ENCODE results near the gene OR6B1. TPM values are rescaled to one million over a fixed set of nuclear protein-coding genes. Genes with fewer than 3 reads are reported as not detected.
"Not testable (repeated sequence)": the region's sequence is repeated elsewhere in the genome, so short reads cannot be mapped to it uniquely, and the experiment has no call there.

OR6B1 gene
- polyA plus RNA-seq, 1 experiment: not detected

DNA sequence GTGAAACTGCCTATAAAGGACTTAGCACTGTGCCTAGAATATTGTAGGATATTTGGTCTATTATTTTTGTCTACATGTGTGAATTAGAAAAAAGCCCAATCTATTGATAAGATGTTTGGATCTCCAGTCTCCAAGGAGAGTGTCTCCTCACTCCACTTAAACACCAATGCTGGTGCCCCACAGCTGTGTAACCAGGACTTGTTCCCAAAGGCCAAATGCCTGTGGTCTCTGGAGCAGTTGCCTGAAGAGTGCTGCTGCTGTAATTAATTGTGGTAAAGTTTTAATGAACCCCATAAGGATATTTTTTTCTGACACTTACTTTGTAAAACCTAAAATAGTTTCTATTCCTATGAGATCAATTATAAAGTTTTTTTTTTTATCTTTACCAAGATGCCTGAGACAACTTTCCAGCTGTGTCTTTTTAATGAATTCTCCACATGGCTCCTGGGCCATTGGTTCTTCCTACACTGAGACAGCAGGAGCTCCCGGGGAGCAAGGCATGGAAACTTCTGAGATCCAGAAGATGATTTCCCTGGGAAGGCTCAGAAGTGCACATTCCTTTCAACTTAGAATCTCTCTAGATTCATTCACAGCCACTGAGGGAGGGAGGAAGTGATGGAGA, 37.4 kb downstream of the OR6B1 start:
- no peak for DNase-seq (ENCODE audit: low read depth)
- POLR2A ChIA-PET: no interaction called here
- no peaks in the 10 kb centered on the region for H3K36me3 ChIP-seq (ENCODE audit: control insufficient read depth, insufficient read depth, low read length)
- no peak overlapping the region for H3K4me3 ChIP-seq (ENCODE audit: low read depth, low read length)
- no peaks in the 10 kb centered on the region for H3K27me3 ChIP-seq (ENCODE audit: control insufficient read depth, insufficient read depth, low read length)
- CTCF ChIA-PET: no interaction called here
- TF ChIP-seq, protein P1, sequence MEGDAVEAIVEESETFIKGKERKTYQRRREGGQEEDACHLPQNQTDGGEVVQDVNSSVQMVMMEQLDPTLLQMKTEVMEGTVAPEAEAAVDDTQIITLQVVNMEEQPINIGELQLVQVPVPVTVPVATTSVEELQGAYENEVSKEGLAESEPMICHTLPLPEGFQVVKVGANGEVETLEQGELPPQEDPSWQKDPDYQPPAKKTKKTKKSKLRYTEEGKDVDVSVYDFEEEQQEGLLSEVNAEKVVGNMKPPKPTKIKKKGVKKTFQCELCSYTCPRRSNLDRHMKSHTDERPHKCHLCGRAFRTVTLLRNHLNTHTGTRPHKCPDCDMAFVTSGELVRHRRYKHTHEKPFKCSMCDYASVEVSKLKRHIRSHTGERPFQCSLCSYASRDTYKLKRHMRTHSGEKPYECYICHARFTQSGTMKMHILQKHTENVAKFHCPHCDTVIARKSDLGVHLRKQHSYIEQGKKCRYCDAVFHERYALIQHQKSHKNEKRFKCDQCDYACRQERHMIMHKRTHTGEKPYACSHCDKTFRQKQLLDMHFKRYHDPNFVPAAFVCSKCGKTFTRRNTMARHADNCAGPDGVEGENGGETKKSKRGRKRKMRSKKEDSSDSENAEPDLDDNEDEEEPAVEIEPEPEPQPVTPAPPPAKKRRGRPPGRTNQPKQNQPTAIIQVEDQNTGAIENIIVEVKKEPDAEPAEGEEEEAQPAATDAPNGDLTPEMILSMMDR (IDR thresholded peaks at IDR 0.05; ENCODE audit: insufficient read depth, low read depth, low read length): no peak

DNA sequence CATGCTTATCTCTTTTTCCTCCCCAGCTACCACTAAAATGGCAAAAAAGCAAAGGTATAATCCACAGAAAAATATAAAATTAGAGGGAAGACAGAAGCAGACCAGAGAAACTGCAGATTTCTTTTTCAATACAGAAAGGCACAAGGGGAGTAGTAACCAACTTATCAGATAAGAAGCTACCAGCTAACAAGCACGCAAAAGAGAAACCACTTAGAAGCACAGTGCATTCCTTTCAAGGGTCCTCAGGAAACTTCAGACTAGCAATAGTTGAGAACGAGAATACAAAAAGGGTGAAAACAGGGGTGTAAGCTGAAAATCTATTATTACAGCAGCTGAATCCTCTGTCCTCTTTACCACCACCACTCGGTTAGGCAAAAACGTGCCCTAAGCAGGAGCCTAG, 38.8 kb downstream of the OR6B1 start:
- ChIA-PET POLR2A (no interaction called here), CTCF (no interaction called here)
- TF ChIP-seq, protein P1 (IDR thresholded peaks at IDR 0.05; ENCODE audit: insufficient read depth, low read depth, low read length): no peak

DNA sequence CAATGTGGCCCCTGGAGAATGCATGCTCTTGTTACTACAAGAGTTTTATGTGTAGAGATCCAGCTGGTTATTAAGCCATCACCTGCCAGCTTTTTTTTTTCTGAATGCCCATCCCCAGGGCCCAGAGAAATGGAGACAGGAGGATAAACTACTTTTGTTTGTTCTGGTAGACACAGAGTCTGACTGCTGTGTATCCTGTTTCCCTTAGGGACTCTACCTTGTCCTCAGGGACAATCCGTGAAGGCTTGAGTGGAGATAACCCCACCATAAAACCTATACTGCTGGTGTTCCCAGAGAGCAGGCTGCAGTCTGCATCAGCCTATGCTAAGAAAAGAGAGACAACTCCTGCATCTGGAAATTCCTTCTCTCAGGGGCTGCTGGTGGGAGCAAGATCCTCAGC, 48.5 kb downstream of the OR6B1 start, which contains the start of gene OR2A5:
Gene OR2A5, plus strand, starts transcription at position 301 of the 400 bp plus-strand sequence. CDS start 1,454 bp downstream, outside the sequence.
- Histone ChIP-seq H3K4me3 (ENCODE audit: low read depth, low read length) (no peak within 1 kb of the TSS), H3K27me3 (ENCODE audit: control insufficient read depth, insufficient read depth, low read length) (no peaks in the 10 kb centered on the region), H3K36me3 (ENCODE audit: control insufficient read depth, insufficient read depth, low read length) (no peaks in the 10 kb centered on the region)
- ChIA-PET POLR2A (no interaction called here), CTCF (no interaction called here)
- TF ChIP-seq, protein P1 (IDR thresholded peaks at IDR 0.05; ENCODE audit: insufficient read depth, low read depth, low read length): no peak
- DNase-seq (ENCODE audit: low read depth): no peak

More for the DNA sequence above, 38.8 kb downstream of the OR6B1 start:
- DNase-seq (ENCODE audit: low read depth): no peak
- Histone ChIP-seq H3K36me3 (ENCODE audit: control insufficient read depth, insufficient read depth, low read length) (no peaks in the 10 kb centered on the region), H3K27me3 (ENCODE audit: control insufficient read depth, insufficient read depth, low read length) (no peaks in the 10 kb centered on the region), H3K4me3 (ENCODE audit: low read depth, low read length) (no peak overlapping the region)

DNA sequence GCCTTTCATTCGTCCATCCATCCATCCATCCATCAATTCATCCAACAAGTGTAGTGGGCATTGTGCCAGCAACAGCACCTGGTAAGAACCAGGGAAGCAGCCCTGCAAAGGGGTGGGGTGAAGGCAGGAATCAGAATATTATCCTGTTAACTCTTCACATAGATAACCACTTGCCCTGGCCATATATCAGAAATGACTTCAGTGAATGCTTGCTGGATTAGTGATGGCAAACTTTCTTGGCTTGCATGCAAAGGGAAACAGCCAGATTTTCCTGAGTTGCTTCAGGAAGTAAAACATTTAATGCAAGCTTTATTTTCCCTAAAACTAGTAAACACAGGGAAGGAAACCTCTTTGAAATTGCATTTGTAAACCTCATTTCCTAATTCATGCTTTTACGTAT, 49.4 kb downstream of the OR6B1 start:
- ChIA-PET POLR2A (no interaction called here), CTCF (no interaction called here)
- no peaks in the 10 kb centered on the region for H3K27me3 ChIP-seq (ENCODE audit: control insufficient read depth, insufficient read depth, low read length)
- H3K4me3 ChIP-seq (ENCODE audit: low read depth, low read length): no peak overlapping the region
- H3K36me3 ChIP-seq (ENCODE audit: control insufficient read depth, insufficient read depth, low read length): no peaks in the 10 kb centered on the region
- TF ChIP-seq, protein P1 (IDR thresholded peaks at IDR 0.05; ENCODE audit: insufficient read depth, low read depth, low read length): no peak
- DNase-seq (ENCODE audit: low read depth): no peak

DNA sequence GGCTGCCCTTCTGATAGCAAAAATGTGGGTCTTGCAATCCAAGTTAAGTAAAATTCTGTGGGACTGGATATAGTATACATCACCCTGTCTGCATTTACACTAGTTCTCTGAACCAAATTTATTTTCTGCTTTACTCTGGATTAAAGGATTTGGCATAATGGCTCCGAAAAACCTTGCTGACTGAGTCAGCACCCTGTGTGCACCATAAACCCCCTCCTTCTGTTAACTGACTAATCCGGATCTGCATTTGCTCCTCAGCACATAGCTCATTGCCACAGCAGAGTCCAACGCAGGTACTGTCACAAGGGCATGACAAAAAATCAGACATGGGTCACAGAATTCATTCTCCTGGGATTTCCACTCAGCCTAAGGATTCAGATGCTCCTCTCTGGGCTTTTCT, 50.0 kb downstream of the OR6B1 start:
- Histone ChIP-seq H3K4me3 (ENCODE audit: low read depth, low read length) (no peak overlapping the region), H3K27me3 (ENCODE audit: control insufficient read depth, insufficient read depth, low read length) (no peaks in the 10 kb centered on the region), H3K36me3 (ENCODE audit: control insufficient read depth, insufficient read depth, low read length) (no peaks in the 10 kb centered on the region)
- ChIA-PET CTCF (no interaction called here), POLR2A (no interaction called here)
- TF ChIP-seq, protein P1 (IDR thresholded peaks at IDR 0.05; ENCODE audit: insufficient read depth, low read depth, low read length): no peak
- no peak for DNase-seq (ENCODE audit: low read depth)

DNA sequence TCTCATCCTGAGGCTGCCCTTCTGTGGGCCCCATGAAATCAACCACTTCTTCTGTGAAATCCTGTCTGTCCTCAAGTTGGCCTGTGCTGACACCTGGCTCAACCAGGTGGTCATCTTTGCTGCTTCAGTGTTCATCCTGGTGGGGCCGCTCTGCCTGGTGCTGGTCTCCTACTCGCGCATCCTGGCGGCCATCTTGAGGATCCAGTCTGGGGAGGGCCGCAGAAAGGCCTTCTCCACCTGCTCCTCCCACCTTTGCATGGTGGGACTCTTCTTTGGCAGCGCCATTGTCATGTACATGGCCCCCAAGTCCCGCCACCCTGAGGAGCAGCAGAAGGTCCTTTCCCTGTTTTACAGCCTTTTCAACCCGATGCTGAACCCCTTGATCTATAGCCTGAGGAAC, 50.8 kb downstream of the OR6B1 start:
- POLR2A ChIA-PET; CTCF ChIA-PET; H3K27me3 ChIP-seq (ENCODE audit: control insufficient read depth, insufficient read depth, low read length): not testable (repeated sequence)

More for the DNA sequence above, 50.8 kb downstream of the OR6B1 start:
- H3K36me3 ChIP-seq (ENCODE audit: control insufficient read depth, insufficient read depth, low read length); H3K4me3 ChIP-seq (ENCODE audit: low read depth, low read length); DNase-seq (ENCODE audit: low read depth): not testable (repeated sequence)
